HG03060 (cell line): ENCODE results near the gene ATP11C.
"Not testable (repeated sequence)": the region's sequence is repeated elsewhere in the genome, so short reads cannot be mapped to it uniquely, and the experiment has no call there.

Experiments
- ATAC-seq: cut with Tn5 transposase; IDR thresholded peaks from one replicate; pipeline ENCODE4 v1.9.1; 2021; ENCODE audit warnings: low read depth, moderate number of reproducible peaks; ENCODE audit not compliant: unreplicated experiment

The ATP11C gene

DNA sequence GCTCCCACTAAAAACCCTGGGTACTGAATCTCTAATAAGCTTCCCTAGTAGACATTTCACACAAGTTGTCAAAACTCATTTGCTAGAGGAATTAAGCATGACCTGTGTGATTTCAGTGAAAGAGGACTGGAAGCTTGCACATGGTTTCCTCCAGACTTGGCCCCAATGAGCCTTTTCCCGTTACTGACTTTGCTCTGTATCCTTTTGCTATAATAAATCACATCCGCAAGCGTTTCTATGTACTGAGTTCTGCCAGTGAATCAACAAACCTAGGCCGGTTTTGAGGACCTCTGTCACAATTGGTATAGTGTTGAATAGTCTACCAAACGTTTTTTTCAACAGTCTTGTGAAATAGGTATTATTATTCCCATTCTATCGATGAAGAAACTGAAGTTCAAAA is 8.2 kb downstream of the ATP11C start:
- ATAC-seq = no peak

DNA sequence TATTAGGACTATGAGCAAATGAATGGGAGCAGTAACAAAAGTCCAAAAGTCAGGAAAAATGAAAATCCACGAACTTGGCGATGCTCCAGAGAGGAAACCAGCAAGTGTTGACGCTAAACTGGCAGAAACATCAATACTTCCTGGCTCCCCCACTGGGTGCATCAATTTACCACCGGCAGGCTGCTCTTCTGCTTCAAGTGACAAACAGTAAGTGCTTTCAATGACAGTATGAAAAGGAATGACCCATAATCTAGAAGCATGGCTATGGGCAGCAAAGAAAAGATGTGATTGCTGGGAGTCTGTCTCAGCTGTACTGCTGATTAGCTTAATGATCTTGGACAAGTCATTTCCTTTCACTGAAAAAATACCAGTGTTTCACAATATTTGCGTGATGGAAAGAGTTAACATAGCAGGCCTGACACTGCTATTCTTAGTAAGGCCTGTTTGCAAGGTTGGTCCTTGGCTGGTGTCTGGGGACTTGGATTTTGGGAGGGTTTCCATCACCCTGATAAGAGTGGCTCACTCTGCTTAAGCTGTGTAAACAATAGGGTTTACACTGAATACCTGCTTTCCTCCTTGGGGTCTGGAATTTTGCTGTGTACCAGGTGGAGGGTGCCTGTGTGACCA is 8.7 kb downstream of the ATP11C start:
- no peak for ATAC-seq

DNA sequence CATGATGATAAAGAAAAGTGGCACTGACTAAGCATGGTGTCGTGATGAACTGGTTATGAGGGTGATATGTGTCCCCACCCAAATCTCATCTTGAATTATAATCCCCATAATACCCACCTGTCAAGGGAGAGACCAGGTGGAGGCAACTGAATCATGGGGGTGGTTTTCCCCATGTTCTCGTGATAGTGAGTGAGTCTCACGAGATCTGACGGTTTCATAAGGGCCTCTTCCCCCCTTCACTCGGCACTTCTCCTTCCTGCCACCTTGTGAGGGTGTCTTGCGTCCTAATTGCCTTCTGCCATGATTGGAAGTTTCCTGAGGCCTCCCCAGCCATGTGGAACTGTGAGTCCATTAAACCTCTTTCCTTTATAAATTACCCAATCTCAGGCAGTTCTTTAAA is 11.7 kb downstream of the ATP11C start:
- ATAC-seq = not testable (repeated sequence)

DNA sequence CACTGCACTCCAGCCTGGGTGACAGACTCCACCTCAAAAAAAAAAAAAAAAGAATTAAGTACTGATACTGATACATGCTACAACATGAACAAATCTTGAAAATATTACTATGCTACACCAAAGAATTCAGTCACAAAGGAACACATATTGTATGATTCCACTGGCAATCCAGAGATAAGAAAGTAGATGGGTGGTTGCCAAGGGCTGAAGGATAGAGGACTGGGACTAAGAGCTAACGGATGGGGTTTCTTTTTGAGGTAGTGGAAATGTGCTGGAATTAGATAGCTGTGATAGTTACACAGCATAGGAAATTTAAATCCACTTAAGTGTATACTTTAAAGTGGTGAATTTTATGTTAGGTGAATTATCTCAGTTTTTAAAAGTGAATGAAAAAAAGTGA is 12.5 kb downstream of the ATP11C start:
- ATAC-seq = no peak

DNA sequence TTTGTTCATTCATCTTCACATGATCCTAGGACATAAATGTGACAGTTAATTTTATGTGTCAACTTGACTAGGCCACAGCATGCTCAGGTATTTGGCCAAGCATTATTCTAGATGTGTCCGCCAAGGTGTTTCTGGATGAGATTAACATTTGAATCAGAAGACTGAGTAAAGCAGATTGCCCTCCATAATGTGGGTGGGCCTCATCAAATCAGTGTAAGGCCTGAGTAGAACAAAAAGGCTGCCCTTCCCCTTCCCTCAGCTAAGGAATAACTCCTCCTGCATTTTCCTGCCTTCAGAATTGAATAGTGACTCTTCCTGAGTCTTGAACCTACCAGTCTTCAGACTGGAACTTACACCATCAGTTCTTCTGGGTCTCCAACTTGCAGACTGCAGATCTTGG is 18.4 kb downstream of the ATP11C start:
- no peak for ATAC-seq

DNA sequence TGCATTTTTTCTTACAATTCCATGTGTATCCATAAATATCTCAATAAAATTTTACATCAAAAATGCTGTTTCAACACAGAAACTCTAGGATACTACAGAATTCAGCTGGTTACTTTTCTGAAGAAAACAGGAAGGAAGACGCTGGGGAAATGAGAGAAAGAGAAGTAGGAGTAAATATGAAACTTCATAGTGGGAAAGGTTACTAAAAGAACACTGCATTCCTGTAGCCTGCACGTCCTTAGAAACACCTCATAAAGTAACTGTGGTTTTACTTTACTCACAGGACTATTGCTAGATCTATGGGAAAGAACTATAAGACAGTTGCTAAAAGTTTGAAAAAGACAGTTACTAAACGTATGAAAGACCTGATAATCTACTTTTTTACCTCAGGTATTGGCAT is 23.1 kb downstream of the ATP11C start:
- ATAC-seq = peak; percentile 74

DNA sequence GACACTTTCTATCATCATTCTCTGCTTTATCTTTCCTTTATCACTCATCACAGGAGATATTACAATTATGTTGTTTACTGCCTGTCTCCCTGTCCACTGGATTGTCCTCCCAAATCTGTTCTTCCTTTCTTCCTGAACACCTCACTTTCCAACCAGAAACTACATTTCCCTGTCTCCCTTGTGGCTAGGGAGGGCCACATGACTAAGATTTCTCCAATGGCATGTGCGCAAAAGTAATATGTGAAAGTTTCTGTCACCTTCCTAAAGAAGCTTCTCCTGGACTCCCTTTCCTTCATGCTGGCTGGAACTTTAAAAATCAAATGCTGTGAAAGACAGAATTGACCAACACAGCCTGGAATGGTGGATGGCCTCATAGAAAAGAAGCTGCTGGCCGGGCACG is 25.8 kb downstream of the ATP11C start:
- ATAC-seq = no peak

DNA sequence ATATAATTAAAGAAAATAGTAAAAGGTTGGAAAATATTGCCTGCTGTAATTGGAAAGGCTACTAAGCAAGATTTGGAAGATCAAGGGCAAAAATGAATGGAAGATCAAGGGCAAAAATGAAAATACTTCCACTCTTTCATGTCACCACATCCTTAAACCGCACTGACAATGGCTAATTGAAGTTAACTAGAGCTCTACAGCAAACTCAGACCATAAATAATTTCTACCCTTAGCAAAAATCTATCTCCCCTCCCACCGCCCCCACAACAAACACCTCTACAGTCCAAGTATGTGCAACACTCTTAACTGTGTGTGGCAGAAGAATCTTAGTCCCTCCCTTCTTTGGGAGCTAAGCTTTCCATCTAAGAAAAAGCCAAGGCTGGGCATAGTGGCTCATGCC is 27.1 kb downstream of the ATP11C start:
- ATAC-seq = no peak

DNA sequence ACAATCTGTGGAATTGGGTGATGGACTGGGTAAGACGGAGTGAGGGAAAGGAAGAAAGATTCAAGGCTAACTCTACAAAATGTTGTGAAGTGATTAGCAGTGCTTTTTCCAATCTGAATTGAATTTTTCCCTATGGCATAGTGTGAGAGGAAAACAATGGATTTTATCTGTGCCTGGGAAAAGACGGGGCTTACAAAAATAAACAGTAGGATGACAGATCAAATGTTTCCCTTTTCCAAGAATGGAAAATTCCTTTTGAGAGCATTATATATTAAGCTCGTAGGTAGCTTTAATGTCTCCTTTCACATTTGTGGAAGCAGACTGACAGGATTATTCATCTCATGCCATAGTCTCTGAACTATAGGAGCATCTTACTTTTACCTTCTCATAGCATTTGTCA is 27.8 kb downstream of the ATP11C start:
- ATAC-seq = no peak

DNA sequence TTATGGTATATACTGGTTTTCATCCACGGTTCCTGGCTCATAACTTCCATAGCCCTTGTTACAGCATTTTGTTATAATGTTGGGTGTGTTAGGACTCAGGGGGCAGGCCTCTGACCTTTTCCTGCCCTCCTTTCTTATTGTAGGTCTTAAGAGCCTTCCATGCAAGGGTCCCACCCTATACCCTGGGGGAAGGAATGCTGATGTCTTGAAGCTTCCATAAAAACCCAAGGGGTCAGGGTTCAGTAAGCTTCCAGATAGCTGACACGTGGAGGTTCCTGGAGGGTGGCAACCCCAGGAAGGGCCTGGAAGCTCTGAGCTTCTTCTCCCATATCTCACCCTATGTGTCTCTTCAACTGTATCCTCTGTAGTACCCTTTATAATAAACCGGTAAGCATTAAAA is 29.6 kb downstream of the ATP11C start:
- ATAC-seq = no peak

DNA sequence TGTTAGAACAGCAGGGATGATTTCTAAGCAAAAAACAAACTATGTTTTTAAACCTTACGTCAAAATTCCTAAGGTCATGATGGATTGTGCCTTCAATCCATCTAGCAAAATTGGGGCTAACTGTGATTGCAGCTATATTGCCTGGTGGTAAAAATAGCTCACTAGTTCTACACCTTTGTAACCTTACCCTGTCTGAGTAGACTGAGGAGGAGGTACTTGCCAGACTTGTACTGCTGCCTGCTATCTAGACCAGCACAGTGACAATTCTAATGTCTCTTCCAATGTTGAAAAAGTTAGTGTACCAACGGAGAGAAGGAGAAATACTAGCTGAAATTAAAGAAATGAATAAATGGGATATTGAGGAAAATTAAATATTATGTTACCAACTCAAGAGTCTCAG is 30.3 kb downstream of the ATP11C start:
- ATAC-seq = no peak

DNA sequence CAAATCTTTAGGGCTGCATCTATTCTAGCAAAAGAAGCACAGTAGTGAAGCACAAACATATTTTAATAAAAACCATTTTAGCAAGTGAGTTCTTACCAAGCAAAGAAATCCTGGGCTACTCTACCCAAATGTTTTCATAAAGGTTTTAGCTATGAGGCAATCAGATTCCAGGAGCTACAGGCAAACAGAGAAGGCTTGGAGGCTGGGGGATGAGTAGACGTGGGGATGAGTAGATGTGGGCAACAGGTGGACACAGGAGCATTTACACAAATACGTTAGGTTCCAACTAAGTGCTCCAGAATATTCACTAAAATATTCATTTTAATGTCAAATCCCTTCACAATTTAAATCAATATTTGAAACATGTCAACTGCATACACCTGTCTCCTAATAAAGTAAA is 34.5 kb downstream of the ATP11C start:
- no peak for ATAC-seq

DNA sequence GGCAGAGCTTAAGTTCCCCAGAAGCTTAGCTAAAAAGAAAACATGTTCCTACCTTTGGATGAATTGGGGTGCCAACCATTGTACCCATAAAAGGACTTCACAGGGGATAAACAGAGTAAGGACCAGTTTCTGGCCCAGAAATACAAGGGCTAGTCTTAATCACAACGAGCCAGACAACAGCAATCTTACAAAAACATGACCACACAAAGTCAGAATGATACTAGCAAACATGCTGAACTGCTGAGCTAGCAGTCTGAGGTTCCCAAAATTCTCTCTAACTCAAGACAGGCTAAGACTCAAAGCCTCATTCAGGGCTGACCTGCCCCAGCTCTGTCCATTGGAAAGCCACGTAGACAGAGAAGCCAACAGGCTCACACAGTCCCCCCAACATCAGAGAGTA is 40.3 kb downstream of the ATP11C start:
- peak; percentile 75 for ATAC-seq

DNA sequence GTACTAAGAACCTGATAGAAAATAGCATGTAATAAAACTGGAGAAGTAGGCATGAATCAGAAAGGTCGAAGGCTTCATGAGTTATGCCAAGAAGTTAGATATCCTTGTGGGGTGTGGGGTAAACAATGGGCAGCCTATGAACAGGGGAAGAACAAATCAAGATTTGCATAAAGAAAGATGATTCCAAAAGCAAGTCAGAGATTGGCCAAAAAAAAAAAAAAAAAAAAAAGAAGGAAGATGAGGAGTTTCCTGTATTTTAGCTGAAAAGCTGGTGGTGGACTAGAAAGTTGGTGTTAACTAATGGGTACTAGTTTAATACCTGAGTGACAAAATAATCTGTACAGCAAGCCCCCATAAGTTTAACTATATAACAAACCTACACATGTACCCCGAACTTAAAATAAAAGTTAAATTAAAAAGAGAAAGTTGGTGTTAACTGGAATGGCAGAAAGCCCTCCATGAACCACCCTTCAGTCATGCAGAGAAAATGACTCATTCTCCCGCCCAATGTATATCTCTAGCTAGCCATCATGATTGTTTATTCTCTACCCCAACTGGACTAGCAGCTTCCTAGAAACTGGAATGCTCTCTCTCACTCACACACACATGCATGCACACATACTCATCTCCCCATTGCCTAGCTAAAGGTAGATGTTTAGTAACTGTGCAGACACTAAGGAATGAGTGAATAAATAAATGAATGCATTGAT is 41.7 kb downstream of the ATP11C start:
- no peak for ATAC-seq

DNA sequence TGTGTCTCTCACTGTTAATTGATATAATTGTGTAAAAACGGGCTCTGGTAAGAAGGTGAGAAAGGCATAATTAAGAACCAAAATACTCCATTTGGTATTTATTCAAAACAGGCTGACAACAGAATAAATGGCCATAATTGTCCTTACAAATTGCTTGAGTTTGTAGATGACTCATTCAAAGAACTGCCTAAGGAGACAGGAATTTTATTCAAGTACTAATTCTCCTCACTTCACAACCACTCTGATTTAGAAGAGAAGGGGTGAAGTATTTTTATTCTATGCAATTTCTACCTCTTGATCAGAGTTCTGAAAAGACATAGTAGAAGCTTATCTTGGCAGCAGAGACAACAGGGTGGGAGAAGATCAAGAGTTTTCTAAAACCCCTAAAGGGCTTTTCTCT is 43.1 kb downstream of the ATP11C start:
- no peak for ATAC-seq

DNA sequence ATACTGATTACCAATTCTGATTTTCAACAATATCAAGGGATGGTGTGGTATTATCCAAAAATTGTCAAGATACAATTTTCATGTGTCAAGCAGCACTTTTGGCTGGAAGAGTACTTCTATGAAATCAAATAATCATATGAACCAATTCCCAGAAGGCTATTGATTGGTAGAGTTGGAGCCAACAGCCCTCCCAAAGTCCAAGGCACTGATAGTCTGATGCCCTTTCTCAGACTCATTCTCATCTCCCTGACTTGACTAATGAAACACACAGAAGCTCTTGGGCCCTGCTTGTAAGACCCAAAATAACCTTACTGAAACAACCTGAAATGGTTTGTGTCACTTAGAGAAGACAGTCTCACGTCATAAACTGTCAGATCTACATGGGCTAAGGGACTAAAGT is 48.9 kb downstream of the ATP11C start:
- no peak for ATAC-seq

DNA sequence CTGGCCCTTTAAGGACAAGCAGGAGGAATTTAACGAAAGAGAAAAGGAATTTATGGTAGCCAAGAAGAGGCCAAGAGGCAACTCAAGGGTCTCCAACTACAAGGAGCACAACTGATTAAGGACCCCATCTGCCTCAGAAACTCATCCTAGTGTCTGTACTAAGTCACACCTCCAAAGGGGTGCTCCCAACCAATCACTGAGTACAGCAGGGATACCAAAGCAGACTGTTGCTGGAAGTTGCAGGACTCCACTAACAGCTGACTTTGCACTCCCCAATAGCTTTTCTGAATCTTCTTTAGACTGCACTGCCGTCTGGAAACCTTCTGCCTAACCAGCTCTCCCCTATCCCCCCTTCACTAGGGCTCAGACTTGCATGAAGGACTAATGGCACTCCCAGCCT is 50.6 kb downstream of the ATP11C start:
- no peak for ATAC-seq

DNA sequence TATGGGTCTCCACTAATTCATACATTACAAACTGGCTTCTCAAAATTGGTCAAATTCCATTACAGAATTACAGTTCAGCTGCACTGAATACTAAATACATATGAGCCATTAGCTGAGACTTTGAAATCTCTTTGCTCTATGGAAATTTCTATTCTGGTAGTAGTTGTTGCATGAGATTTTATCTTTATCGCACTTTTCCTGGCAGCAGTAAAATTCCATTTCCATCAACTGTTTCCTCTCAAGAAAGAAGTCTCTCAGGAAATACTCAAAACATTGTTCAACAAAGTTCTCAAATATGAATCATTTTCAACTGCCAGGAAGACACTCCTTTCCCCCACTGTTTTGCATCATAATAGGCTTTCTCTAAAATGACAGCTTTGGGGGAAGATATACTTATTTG is 51.3 kb downstream of the ATP11C start:
- no peak for ATAC-seq

DNA sequence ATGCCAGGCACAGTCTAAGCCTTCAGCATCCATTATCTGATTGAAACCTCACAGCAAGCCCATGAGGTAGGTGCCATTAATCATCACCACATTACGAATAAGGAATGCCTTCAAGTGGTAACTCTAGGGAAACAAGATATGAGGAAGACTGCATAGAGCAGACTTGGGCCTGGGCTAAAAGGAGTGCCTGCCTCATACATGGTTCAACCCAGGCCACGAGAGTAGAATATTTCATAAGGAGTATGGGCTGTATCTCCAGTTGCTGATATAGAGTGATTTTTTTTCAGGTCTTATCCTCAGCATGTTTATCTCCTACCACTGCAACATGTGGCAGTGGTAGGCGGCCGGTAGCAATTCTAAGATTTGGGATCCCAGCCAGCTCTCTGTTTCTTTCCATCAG is 51.7 kb downstream of the ATP11C start:
- ATAC-seq = no peak

DNA sequence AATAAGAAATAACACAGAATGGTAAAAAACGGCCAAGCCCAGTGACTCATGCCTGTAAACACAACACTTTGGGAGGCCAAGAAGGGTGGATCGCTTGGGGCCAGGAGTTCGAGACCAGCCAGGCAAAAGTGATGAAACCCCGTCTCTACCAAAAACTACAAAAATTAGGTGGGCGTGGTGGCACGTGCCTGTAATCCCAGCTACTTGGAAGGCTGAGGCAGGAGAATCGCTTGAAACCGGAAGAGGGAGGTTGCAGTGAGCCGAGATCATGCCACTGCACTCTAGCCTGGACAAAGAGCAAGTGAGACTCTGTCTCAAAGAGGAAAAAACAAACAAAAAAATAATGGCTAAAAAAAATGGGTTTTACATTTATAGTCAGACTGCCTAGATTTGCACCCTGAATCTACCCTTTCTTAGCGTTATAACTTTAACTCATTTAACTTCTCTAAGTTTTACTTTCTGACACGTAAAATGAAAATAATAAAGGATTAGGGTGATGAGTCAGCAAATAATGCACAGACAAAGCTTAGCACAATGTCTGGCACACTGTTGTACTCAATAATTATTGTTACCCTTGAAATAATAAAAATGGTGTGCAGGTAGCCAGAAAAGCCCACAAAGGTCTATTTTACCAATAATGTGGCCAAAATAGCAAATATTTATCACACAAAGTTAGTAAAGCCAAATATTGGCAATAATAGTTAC is 55.0 kb downstream of the ATP11C start:
- ATAC-seq = no peak

DNA sequence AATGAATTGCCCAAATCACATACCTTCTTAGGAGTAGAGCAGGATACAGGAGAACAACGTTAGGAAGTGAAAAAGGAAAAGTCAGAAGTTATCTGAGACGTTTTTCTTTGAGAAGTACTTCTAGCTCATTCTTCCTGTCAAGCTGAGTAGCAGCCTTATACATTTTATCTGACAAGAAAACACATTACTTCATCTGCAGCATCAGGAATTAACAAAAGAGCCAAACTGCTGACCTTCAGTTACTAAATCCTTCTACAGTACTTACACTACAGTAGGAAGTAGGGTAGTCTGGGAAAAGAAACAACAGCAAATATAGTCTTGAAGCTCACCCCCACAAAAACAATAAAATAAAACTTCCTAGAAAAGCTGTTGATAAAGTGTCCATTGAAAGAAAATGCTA is 57.0 kb downstream of the ATP11C start:
- ATAC-seq = no peak

DNA sequence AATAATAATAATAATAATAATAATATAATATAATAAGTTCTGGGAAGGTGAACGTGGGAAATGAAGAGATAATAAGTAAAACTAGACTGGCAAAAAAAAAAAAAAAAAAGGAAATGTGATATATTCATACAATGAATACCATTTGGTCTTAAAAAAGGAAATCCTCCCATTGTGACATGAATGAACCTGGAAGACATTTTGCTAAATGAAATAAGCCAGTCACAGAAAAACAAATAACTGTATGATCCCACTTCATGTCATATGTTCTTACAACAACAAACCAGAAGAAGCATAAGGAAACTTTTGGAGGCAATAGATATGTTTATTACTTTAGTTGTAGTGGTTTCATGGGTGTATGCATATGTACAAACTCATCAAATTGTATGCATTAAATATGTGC is 63.1 kb downstream of the ATP11C start:
- ATAC-seq = no peak
